RWPE2 (cell line): ENCODE measurements around the gene SLC12A9.

Experiments used
- ATAC-seq: fragments of 200-7000 bp; cut with Tn5 transposase; 3 replicates; pipeline ENCODE4 v1.9.1; 2021; ENCODE audit warnings: low read depth
- DNase-seq: peaks from one replicate; pipeline ENCODE4 v3.0.0-alpha.2; 2020; ENCODE audit warnings: low spot score
- H3K27ac ChIP-seq: fragments of 450-650 bp; 2 replicates; pipeline ENCODE4 v1.5.1; 2017; ENCODE audit warnings: mild to moderate bottlenecking; ENCODE audit not compliant: poor library complexity, severe bottlenecking
- H3K27me3 ChIP-seq: fragments of 250-450 bp; sonication (Bioruptor Pico); 2 replicates; pipeline ENCODE4 v1.5.1; 2021; ENCODE audit warnings: mild to moderate bottlenecking, moderate library complexity; ENCODE audit not compliant: insufficient read depth, poor library complexity, severe bottlenecking
- H3K36me3 ChIP-seq: fragments of 250-450 bp; sonication (Bioruptor Pico); 2 replicates; pipeline ENCODE4 v1.5.1; 2020; ENCODE audit warnings: low read depth, mild to moderate bottlenecking, moderate library complexity
- H3K4me1 ChIP-seq: fragments of 250-450 bp; sonication (Bioruptor Pico); 2 replicates; pipeline ENCODE4 v1.5.1; 2021; ENCODE audit warnings: mild to moderate bottlenecking, moderate library complexity; ENCODE audit not compliant: insufficient read depth, poor library complexity, severe bottlenecking
- H3K4me3 ChIP-seq: fragments of 250-450 bp; sonication (Bioruptor Pico); 2 replicates; pipeline ENCODE4 v1.5.1; 2021; ENCODE audit warnings: mild to moderate bottlenecking, moderate library complexity; ENCODE audit not compliant: severe bottlenecking
- H3K9me3 ChIP-seq: fragments of 250-450 bp; sonication (Bioruptor Pico); 2 replicates; pipeline ENCODE4 v1.5.1; 2021; ENCODE audit warnings: mild to moderate bottlenecking, moderate library complexity; ENCODE audit not compliant: severe bottlenecking
- TF ChIP-seq, protein P1 (sequence below): fragments of 450-650 bp; IDR thresholded peaks from one replicate; pipeline ENCODE4 v1.5.1; 2017; ENCODE audit warnings: mild to moderate bottlenecking, moderate library complexity; ENCODE audit not compliant: poor library complexity, severe bottlenecking

The SLC12A9 gene

DNA sequence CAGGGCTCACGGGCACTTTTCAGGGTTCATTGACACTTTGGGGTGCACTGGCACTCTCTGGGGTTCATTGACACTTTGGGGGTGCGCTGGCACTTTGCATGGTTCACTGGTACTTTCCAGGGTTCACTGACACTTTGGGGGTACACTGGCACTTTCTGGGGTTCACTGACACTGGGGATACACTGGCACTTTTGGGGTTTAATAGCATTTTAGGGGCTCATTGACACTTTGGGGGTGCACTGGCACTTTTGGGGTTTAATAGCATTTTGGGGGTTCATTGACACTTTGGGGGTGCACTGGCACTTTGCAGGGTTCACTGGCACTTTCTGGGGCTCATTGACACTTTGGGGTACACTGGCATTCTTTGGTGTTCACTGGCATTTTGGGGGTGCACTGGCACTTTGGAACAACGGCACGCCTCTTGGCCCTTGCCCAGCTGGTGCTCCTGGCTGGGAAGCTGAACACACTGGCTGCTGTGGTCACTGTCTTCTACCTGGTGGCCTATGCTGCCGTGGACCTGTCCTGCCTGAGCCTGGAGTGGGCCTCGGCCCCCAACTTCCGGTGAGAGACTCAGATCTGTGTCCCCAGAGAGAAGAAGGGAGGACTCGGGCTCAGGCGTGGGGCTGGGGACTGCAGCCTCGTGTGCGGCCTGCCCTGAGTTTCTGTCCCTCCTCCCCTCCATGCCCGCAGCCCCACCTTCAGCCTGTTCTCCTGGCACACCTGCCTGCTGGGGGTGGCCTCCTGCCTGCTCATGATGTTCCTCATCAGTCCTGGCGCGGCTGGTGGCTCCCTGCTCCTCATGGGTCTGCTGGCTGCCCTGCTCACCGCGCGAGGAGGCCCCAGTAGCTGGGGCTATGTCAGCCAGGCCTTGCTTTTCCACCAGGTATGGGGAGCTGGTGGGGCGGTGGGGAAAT is 8.4 kb downstream of the SLC12A9 start:
- peak; percentile 55 for DNase-seq
- H3K9me3 ChIP-seq = no peaks in the 10 kb centered on the region
- no peak overlapping the region for H3K27ac ChIP-seq
- no peak for ATAC-seq
- TF ChIP-seq, protein P1, sequence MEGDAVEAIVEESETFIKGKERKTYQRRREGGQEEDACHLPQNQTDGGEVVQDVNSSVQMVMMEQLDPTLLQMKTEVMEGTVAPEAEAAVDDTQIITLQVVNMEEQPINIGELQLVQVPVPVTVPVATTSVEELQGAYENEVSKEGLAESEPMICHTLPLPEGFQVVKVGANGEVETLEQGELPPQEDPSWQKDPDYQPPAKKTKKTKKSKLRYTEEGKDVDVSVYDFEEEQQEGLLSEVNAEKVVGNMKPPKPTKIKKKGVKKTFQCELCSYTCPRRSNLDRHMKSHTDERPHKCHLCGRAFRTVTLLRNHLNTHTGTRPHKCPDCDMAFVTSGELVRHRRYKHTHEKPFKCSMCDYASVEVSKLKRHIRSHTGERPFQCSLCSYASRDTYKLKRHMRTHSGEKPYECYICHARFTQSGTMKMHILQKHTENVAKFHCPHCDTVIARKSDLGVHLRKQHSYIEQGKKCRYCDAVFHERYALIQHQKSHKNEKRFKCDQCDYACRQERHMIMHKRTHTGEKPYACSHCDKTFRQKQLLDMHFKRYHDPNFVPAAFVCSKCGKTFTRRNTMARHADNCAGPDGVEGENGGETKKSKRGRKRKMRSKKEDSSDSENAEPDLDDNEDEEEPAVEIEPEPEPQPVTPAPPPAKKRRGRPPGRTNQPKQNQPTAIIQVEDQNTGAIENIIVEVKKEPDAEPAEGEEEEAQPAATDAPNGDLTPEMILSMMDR = no peak
- H3K4me3 ChIP-seq = no peak overlapping the region
- no peaks in the 10 kb centered on the region for H3K27me3 ChIP-seq
- peaks cover 12% of the 10 kb centered on the region for H3K36me3 ChIP-seq
- peaks cover 6% of the 10 kb centered on the region for H3K4me1 ChIP-seq

DNA sequence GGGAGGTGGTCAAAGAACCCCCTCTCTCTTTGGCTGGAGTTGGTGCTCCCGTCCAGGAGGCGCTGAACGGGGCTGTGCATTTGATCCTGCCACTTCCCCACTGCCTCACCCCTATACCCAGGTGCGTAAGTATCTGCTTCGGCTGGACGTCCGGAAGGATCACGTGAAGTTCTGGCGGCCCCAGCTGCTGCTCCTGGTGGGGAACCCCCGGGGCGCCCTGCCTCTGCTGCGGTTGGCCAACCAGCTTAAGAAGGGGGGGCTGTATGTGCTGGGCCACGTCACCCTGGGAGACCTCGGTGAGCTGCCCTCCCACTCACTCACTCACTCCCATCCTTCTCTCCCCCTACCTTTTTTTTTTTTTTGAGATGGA is 9.1 kb downstream of the SLC12A9 start:
- Histone ChIP-seq H3K36me3 (peaks cover 12% of the 10 kb centered on the region), H3K27me3 (no peaks in the 10 kb centered on the region), H3K4me1 (peaks cover 9% of the 10 kb centered on the region), H3K9me3 (no peaks in the 10 kb centered on the region), H3K4me3 (no peak overlapping the region), H3K27ac (no peak overlapping the region)
- TF ChIP-seq, protein P1 = no peak
- no peak for DNase-seq
- no peak for ATAC-seq

DNA sequence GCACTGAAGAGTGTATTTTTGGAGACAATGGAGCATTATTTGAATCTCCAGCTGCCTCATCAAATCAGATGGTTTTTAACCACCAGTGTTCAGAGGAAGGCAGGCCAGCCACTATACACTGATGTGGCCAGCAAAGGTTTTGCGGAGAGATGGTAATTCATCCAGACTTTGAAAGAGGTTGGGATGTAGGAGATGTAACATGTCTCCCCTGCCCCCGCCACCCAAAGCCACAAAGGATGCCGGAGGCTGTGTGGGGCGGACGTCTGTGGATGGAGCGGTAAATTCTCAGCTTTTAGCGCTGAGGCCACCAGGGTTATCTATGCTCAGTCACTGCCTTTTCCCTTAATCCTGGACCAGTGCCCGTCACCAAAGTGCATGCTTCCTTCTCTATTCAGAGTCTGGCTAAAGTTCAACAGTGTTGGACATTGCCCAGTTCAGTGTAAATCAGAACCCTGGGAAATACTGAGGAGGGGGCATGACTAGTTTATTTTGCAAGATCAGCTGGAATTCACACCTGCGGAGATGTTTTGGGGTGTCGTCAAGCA is 11.0 kb downstream of the SLC12A9 start:
- no peak for ATAC-seq
- TF ChIP-seq, protein P1 = no peak
- Histone ChIP-seq H3K4me1 (peaks cover 13% of the 10 kb centered on the region), H3K36me3 (peaks cover 15% of the 10 kb centered on the region), H3K27me3 (no peaks in the 10 kb centered on the region), H3K9me3 (no peaks in the 10 kb centered on the region), H3K4me3 (no peak overlapping the region), H3K27ac (no peak overlapping the region)
- peak; percentile 30 for DNase-seq

DNA sequence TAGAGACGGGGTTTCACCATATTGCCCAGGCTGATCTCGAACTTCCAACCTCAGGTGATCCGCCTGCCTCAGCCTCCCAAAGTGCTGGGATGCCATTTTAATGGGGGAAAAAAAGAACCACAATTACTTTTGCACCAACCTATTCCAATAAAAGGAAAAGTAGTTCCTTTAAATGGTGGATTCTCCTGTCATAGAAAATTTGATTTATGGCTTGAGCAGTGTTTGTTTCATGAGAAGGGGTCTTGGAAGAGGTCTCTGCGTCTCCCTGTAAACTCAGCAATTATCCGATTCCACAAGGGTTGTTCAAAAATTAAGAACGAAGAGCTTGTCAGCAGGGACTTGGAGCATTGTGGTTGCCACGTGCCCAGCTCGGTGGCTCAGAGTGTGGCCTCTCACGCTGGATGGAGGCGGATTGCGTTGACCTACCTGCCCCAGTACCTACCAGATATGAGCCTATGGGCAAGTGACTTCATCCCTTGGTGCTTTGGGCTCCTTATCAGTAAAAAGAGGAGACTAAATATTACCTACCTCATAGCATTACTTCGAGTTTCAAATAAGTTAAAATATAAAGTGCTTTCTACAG is 11.8 kb downstream of the SLC12A9 start:
- no peak overlapping the region for H3K4me3 ChIP-seq
- no peak for ATAC-seq
- H3K27ac ChIP-seq = peak overlapping the region; percentile 98

More for the DNA sequence above, 11.8 kb downstream of the SLC12A9 start:
- no peaks in the 10 kb centered on the region for H3K9me3 ChIP-seq
- H3K36me3 ChIP-seq = peaks cover 24% of the 10 kb centered on the region
- TF ChIP-seq, protein P1 = no peak
- peaks cover 18% of the 10 kb centered on the region for H3K4me1 ChIP-seq
- H3K27me3 ChIP-seq = no peaks in the 10 kb centered on the region
- peak; percentile 19 for DNase-seq
